Memory B cell (primary cell): Measurements from ENCODE around the gene OR51A7.
A peak's percentile ranks its signal among the peaks of the same experiment; 100 is the strongest.
"Not testable (repeated sequence)": the region's sequence is repeated elsewhere in the genome, so short reads cannot be mapped to it uniquely, and the experiment has no call there.

Experiments
- ATAC-seq: fragments of 150-1000 bp; cut with Tn5 transposase; 2 replicates; pipeline ENCODE4 v1.10.0; 2021; ENCODE audit warnings: low read depth, mild to moderate bottlenecking, moderate library complexity
- DNase-seq, 2 donors: peaks; one replicate each; pipeline ENCODE4 v3.0.0; 2022; ENCODE audit warnings: low spot score in 2 of 2
- H3K27ac Mint-ChIP-seq: one replicate; pipeline ENCODE4 v1.8.0; 2022; ENCODE audit warnings: mild to moderate bottlenecking, moderate library complexity, mixed read lengths
- H3K27me3 Mint-ChIP-seq: one replicate; pipeline ENCODE4 v1.8.0; 2022; ENCODE audit warnings: mixed read lengths
- H3K36me3 Mint-ChIP-seq: one replicate; pipeline ENCODE4 v1.8.0; 2022; ENCODE audit warnings: mild to moderate bottlenecking, mixed read lengths
- H3K4me1 Mint-ChIP-seq: one replicate; pipeline ENCODE4 v1.8.0; 2022; ENCODE audit warnings: mixed read lengths
- H3K4me3 Mint-ChIP-seq: one replicate; pipeline ENCODE4 v1.8.0; 2022; ENCODE audit warnings: mild to moderate bottlenecking, moderate library complexity, mixed read lengths
- H3K9me3 Mint-ChIP-seq: one replicate; pipeline ENCODE4 v1.8.0; 2022; ENCODE audit warnings: mixed read lengths

The OR51A7 gene

DNA sequence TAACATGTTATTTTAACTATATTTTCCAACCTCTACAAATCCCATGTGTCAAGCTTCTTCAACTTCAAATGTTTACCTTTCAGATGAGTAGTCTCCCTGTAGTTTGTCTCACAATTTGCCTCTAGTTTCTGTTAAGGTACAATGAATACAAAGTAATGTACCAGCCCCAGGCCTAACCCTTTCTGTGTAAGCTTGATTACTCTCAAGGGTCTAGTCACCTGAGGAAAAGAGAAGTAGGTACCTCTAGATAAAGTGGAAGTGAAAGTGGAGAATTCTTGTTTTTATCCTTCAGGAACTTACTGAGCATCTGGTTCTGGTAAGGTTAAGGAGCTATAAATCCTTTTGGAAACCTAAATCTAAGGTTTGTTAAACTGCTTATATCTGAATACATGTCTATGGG, at the start of gene OR51A7:
Gene OR51A7, plus strand, starts transcription at position 300 of the 400 bp plus-strand sequence. CDS start 3,587 bp downstream, outside the sequence.
- ATAC-seq (peak; percentile 84), DNase-seq (no peak)
- Mint-ChIP-seq H3K27ac (no peak within 1 kb of the TSS), H3K36me3 (no peaks in the 10 kb centered on the region), H3K4me1 (peaks cover 5% of the 10 kb centered on the region), H3K27me3 (peaks cover 2% of the 10 kb centered on the region), H3K9me3 (no peaks in the 10 kb centered on the region), H3K4me3 (no peak within 1 kb of the TSS)

DNA sequence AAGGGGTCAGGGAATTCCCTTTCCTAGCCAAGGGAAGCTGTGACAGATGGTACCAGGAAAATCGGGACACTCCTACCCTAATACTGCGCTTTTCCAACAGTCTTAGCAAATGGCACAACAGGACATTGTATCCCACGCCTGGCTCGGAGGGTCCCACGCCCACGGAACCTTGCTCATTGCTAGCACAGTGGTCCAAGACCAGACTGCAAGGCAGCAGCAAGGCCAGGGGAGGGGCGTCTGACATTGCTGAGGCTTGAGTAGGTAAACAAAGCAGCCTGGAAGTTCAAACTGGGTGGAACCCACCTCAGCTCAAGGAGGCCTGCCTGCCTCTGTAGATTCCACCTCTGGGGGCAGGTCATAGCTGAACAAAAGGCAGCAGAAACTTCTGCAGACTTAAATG, 49.3 kb upstream of the OR51A7 start:
- not testable (repeated sequence) for H3K9me3 Mint-ChIP-seq, H3K36me3 Mint-ChIP-seq, ATAC-seq, H3K4me1 Mint-ChIP-seq, H3K4me3 Mint-ChIP-seq, H3K27me3 Mint-ChIP-seq, H3K27ac Mint-ChIP-seq, DNase-seq

DNA sequence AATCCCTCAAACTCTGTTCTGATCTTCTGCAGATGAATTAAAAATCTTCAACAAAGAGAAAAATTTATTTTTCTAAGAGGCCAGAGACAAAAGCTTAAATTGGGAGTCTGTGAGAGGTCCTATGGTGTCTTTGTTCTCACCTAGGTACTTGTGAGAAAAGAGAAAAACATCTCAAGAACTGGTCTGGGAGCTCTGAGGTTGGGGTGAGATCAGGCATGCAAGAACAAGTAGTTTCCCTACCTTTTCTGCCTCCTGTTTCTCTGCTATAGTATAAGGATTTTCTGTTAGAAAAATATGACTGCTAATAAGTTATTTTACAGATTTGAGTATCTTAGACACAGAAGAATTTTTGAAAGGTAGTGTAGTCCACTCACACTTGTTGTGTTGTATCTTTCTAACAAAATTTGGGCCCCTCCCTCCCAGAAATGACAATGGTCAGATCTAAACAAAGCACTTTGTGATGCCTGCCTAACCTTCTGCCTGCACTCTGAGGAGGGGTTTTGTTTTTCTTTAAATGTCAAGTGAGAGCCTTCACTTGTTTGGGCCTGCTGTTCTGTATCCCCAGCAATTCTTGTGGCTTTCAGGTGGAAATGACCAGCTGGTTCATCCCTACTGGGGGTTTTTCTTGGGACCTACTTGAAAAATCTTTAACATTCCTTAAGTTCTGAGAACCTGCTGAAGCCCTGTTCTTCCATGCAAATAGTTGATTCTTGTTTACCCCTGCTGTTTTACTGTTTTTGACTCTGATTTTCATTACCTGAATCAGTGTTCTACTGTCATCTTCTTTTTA, 40.9 kb upstream of the OR51A7 start:
- no peak overlapping the region for H3K4me3 Mint-ChIP-seq
- H3K27me3 Mint-ChIP-seq, result peaks cover 4% of the 10 kb centered on the region
- no peak for DNase-seq
- no peak overlapping the region for H3K27ac Mint-ChIP-seq
- H3K4me1 Mint-ChIP-seq, result no peaks in the 10 kb centered on the region
- ATAC-seq, result no peak
- H3K36me3 Mint-ChIP-seq, result no peaks in the 10 kb centered on the region
- H3K9me3 Mint-ChIP-seq, result peaks cover 5% of the 10 kb centered on the region

DNA sequence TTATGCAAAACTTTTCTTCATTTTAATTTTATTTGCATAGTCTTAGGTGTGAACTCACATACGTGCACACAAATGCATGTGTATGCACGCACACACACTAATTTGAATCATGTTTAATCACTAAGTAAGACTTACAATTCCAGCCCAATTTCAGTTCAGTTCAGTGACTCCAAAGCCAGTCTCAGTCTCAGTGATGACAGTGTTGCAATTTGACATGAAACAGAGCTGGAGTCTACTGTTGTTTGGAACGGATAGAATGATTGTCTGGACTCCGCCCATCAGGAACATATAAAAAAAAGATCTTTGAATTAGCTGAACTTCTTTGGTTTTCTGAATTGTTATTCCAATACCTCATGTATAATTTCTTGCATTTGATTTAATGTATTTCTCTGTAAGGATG, 39.7 kb upstream of the OR51A7 start:
- H3K36me3 Mint-ChIP-seq, result no peaks in the 10 kb centered on the region
- DNase-seq (no peak), ATAC-seq (no peak)
- H3K27me3 Mint-ChIP-seq, result peaks cover 4% of the 10 kb centered on the region
- no peak overlapping the region for H3K4me3 Mint-ChIP-seq
- H3K27ac Mint-ChIP-seq, result no peak overlapping the region
- no peaks in the 10 kb centered on the region for H3K4me1 Mint-ChIP-seq
- peaks cover 5% of the 10 kb centered on the region for H3K9me3 Mint-ChIP-seq

DNA sequence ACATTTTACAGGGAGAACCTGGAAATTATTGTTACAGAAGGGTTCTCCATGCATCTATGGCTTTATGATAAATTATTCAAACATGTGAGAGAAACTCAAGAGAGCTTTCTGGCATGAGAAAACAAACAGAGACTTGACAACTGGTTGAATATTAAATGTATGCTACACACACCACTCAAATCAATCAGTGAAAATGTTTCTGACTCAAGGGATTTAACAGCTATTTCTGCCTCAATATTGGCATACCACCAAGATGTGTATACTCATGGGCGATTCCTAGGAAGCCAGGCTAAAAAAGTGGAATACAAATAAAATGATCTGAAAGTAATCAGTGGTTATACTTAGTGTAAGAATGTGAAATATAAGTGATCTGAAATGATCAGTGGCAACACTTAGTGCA, 37.7 kb upstream of the OR51A7 start:
- H3K36me3 Mint-ChIP-seq, result no peaks in the 10 kb centered on the region
- H3K27me3 Mint-ChIP-seq, result peaks cover 1% of the 10 kb centered on the region
- H3K4me3 Mint-ChIP-seq, result no peak overlapping the region
- no peaks in the 10 kb centered on the region for H3K4me1 Mint-ChIP-seq
- H3K27ac Mint-ChIP-seq, result no peak overlapping the region
- no peaks in the 10 kb centered on the region for H3K9me3 Mint-ChIP-seq
- ATAC-seq (no peak), DNase-seq (no peak)

DNA sequence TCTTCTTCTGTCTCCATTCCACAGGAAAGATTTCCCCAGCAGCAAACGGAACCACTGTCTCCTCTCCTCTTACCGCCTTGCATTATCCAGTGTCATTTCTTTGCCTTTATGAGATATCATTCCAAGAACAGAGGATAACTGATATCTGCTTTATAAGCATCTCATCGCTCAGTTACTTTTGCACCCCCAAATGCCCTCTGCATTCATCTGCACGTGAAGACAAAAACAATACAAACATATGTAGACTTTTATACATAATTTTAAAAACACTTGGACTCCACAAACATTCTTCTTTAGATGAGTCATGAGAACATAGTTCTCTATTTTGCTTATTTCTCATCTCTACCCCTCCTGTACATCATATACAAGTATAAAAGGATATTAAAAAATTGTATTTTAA, 22.4 kb upstream of the OR51A7 start:
- no peak for ATAC-seq
- Mint-ChIP-seq H3K27ac (no peak overlapping the region), H3K4me1 (no peaks in the 10 kb centered on the region), H3K4me3 (no peak overlapping the region), H3K36me3 (no peaks in the 10 kb centered on the region), H3K27me3 (peaks cover 4% of the 10 kb centered on the region), H3K9me3 (no peaks in the 10 kb centered on the region)
- DNase-seq, result no peak

- Mint-ChIP-seq H3K4me1 (no peaks in the 10 kb centered on the region), H3K27me3 (peaks cover 4% of the 10 kb centered on the region), H3K27ac (no peak within 1 kb of the TSS), H3K36me3 (no peaks in the 10 kb centered on the region), H3K4me3 (no peak within 1 kb of the TSS), H3K9me3 (no peaks in the 10 kb centered on the region)
- ATAC-seq (no peak), DNase-seq (no peak)
Observed at GRCh38 chr11:4881860-4882500, 21.6 kb upstream of the OR51A7 start, which contains the start of gene OR51T1. OR51T1 (plus strand) TSS chr11:4881900; CDS start chr11:4881900, 0 bp downstream.

DNA sequence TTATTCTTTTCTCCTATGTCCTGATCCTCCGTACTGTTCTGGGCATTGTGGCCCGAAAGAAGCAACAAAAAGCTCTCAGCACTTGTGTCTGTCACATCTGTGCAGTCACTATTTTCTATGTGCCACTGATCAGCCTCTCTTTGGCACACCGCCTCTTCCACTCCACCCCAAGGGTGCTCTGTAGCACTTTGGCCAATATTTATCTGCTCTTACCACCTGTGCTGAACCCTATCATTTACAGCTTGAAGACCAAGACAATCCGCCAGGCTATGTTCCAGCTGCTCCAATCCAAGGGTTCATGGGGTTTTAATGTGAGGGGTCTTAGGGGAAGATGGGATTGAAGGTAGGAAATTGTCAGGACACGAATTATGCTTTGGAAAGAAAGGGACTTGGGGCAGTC, 21.0 kb upstream of the OR51A7 start:
- Mint-ChIP-seq H3K36me3 (no peaks in the 10 kb centered on the region), H3K27ac (no peak overlapping the region), H3K9me3 (no peaks in the 10 kb centered on the region), H3K27me3 (peaks cover 4% of the 10 kb centered on the region), H3K4me1 (no peaks in the 10 kb centered on the region), H3K4me3 (no peak overlapping the region)
- ATAC-seq (no peak), DNase-seq (no peak)

- DNase-seq (no peak), ATAC-seq (no peak)
- no peaks in the 10 kb centered on the region for H3K36me3 Mint-ChIP-seq
- no peak overlapping the region for H3K4me3 Mint-ChIP-seq
- H3K27me3 Mint-ChIP-seq, result peaks cover 4% of the 10 kb centered on the region
- H3K9me3 Mint-ChIP-seq, result no peaks in the 10 kb centered on the region
- no peaks in the 10 kb centered on the region for H3K4me1 Mint-ChIP-seq
- no peak overlapping the region for H3K27ac Mint-ChIP-seq
Observed at GRCh38 chr11:4884361-4884760, 19.2 kb upstream of the OR51A7 start.

GRCh38 chr11:4886186-4886585, 17.4 kb upstream of the OR51A7 start:
- Mint-ChIP-seq H3K4me3 (no peak overlapping the region), H3K27ac (no peak overlapping the region), H3K4me1 (no peaks in the 10 kb centered on the region), H3K27me3 (peaks cover under 1% of the 10 kb centered on the region), H3K9me3 (no peaks in the 10 kb centered on the region), H3K36me3 (no peaks in the 10 kb centered on the region)
- DNase-seq, result no peak
- no peak for ATAC-seq

GRCh38 chr11:4887591-4887990, 16.0 kb upstream of the OR51A7 start:
- no peak for DNase-seq
- no peaks in the 10 kb centered on the region for H3K36me3 Mint-ChIP-seq
- no peak overlapping the region for H3K27ac Mint-ChIP-seq
- no peaks in the 10 kb centered on the region for H3K9me3 Mint-ChIP-seq
- no peaks in the 10 kb centered on the region for H3K4me1 Mint-ChIP-seq
- ATAC-seq, result no peak
- H3K4me3 Mint-ChIP-seq, result no peak overlapping the region
- H3K27me3 Mint-ChIP-seq, result no peaks in the 10 kb centered on the region

DNA sequence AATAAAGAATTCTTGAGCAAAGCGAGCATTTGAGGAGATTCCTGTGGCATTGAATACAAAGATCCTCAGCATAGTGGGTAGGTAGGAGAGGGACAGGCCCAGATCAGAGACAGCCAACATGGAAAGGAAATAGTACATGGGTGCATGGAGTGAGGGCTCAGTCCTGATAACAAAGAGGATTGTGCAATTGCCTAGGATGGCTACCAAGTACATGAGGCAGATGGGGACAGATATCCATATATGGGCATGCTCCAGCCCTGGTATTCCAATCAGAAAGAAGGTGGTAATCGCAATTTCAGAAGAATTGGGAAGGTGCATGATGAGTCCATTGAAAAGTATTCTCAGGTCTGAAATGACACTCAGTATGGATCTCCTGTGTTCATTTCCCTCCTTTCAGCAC, 13.3 kb upstream of the OR51A7 start:
- no peak for DNase-seq
- Mint-ChIP-seq H3K4me1 (no peaks in the 10 kb centered on the region), H3K36me3 (no peaks in the 10 kb centered on the region), H3K27me3 (no peaks in the 10 kb centered on the region), H3K4me3 (no peak overlapping the region), H3K9me3 (no peaks in the 10 kb centered on the region), H3K27ac (no peak overlapping the region)
- no peak for ATAC-seq

GRCh38 chr11:4891996-4892640, 11.5 kb upstream of the OR51A7 start:
- Mint-ChIP-seq H3K4me1 (no peaks in the 10 kb centered on the region), H3K27ac (no peak overlapping the region), H3K4me3 (no peak overlapping the region), H3K9me3 (no peaks in the 10 kb centered on the region), H3K36me3 (no peaks in the 10 kb centered on the region), H3K27me3 (peaks cover 4% of the 10 kb centered on the region)
- DNase-seq (no peak), ATAC-seq (no peak)

GRCh38 chr11:4916581-4916980, 13.0 kb downstream of the OR51A7 start:
- Mint-ChIP-seq H3K4me3 (no peak overlapping the region), H3K36me3 (no peaks in the 10 kb centered on the region), H3K27me3 (peaks cover 1% of the 10 kb centered on the region), H3K4me1 (no peaks in the 10 kb centered on the region), H3K9me3 (no peaks in the 10 kb centered on the region), H3K27ac (no peak overlapping the region)
- DNase-seq, result no peak
- ATAC-seq, result no peak
